ENCODE results near the gene AFF4.
A peak's percentile ranks its signal among the peaks of the same experiment; 100 is the strongest.
"Not testable (repeated sequence)": the region's sequence is repeated elsewhere in the genome, so short reads cannot be mapped to it uniquely, and the experiment has no call there.

AFF4 gene, protein sequence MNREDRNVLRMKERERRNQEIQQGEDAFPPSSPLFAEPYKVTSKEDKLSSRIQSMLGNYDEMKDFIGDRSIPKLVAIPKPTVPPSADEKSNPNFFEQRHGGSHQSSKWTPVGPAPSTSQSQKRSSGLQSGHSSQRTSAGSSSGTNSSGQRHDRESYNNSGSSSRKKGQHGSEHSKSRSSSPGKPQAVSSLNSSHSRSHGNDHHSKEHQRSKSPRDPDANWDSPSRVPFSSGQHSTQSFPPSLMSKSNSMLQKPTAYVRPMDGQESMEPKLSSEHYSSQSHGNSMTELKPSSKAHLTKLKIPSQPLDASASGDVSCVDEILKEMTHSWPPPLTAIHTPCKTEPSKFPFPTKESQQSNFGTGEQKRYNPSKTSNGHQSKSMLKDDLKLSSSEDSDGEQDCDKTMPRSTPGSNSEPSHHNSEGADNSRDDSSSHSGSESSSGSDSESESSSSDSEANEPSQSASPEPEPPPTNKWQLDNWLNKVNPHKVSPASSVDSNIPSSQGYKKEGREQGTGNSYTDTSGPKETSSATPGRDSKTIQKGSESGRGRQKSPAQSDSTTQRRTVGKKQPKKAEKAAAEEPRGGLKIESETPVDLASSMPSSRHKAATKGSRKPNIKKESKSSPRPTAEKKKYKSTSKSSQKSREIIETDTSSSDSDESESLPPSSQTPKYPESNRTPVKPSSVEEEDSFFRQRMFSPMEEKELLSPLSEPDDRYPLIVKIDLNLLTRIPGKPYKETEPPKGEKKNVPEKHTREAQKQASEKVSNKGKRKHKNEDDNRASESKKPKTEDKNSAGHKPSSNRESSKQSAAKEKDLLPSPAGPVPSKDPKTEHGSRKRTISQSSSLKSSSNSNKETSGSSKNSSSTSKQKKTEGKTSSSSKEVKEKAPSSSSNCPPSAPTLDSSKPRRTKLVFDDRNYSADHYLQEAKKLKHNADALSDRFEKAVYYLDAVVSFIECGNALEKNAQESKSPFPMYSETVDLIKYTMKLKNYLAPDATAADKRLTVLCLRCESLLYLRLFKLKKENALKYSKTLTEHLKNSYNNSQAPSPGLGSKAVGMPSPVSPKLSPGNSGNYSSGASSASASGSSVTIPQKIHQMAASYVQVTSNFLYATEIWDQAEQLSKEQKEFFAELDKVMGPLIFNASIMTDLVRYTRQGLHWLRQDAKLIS

DNA sequence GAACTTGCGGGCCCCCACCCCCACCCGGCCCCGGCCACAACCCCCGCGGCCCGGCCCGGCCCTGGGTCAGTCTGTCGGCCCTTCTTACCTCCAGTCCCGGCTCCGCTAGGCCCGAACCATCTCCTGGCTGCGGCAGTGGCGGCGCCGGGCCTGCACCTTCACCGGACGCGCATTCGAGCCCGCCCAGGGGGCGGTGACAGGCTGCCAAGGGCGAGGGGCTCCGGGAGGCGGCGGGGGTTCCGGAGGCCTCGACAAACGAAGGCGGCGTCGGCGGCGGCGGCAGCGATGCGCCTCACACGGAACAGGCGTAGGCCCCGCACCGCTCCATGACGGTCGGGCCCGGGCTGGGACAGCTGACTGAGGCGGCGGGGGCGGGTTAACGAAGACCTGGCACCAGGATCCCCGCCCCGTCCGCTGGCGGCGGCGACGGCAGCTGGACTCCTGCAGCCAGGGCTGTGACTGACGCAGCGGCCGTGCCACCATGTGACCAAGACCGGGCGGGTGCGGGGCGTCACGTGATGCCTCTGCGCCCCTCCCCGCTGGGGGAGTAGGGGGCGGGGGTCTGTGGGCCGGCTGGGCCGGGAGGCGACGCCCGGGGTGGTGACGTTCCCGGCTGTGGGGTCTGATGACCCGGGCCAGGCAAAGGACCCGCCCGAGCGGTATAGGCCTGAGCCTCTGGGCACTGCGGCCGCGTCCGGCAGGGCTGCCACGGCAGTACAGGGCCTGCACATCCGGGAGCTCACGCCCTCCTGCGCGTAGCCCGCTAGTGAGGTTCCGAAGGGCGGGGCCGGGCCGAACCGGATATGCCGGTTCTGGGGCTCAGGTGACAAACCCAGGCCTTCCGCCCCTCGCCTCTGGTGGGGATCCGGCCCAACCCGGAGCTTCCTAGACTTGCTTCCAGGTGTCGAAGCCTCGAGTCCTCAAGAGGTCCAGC lies at the start of gene AFF4:
TSS of gene AFF4 (minus strand) at position 464 of the 934 bp plus-strand sequence. CDS start 26,445 bp downstream, outside the sequence.
- DNase-seq (ENCODE audit: low read depth in 3 of 3): peak; percentile 72 to 78 (median 77)

DNA sequence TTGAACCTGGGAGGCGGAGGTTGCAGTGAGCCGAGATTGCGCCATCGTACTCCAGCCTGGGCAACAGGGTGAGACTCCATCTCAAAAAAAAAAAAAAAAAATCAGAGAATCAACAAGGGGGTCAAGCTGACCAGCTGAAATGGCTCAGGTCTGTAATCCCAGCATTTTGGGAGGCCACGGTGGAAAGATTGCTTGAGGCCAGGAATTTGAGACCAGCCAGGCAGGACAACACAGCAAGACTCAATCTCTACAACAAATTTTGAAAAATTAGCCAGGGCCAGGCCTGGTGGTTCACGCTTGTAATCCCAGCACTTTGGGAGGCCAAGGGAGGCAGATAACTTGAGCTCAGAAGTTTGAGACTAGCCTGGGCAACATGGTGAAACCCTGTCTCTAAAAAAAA lies 45.0 kb upstream of the AFF4 start:
- not testable (repeated sequence) for DNase-seq (ENCODE audit: low read depth in 3 of 3)

DNA sequence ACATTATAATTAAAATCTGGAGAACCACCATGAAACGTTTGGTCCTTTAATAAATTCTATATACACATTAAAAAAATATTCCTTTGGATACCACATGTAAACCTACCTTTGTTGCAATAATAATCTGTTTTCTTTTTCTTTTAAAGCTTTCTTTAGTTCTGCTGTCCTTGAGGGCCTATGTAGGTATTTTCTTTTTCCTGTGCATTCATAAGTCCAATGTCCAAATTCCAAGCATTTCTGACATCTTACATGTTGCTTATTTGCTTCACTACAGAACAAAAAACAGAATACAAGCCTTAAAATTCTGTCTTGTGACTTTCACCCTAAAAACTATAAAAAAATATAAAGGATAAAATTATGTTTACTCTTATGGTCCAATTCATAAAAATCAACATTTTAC lies 43.2 kb upstream of the AFF4 start:
- DNase-seq (ENCODE audit: low read depth in 3 of 3): no peak

DNA sequence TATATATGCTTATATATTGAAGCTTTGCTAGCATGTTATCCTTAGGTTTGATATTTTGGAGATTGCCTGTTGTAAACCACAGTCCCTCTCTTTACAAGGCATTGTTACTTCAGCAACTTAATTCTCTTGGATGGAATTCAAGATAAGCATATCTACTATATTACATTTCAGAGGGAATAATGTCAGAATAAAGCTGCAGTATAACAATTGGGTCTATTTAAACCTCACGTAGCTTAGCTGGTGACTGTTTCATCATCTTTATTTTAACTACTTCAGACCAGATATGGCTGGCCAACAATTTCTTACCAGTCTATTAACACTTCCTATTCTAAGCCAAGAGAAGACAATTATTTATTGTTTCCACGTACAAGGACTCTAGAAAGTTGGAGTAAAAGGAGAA lies 35.8 kb upstream of the AFF4 start:
- DNase-seq (ENCODE audit: low read depth in 3 of 3): no peak

DNA sequence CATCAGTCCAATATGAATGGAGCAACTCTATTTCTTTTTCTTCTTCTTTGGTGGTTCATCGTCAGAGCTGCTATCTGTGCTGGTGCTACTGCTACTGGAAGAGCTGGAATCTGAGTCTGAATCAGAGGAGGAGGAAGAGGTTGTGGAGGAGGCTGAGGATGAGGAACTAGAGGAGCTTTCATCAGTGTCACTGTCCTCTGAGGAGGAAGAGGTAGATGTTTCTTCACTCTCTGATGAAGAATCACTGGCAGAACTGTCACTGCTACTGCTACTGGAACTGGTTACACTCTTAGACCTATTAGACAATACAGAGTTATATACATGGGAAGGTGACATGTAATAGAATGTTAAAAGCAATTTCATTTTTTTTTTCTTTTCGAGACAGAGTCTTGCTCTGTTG lies 35.1 kb upstream of the AFF4 start:
- no peak for DNase-seq (ENCODE audit: low read depth in 3 of 3)

DNA sequence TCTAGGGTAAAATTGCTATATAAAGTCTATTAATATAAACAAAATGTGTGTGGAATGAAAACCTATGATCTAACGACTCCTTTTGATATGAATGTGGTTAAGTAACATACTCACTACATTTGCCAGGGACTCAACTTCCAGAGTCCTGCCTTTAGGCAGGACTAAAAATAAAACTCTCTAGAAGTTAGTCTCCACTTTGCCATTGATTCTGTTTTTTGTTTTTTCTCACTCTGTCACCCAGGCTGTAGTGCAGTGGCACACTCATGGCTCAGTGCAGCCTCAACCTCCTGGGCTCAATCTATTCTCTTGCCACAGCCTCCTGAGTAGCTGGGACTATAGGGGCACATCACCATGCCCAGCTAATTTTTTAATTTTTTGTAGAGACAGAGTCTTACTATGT lies 32.9 kb upstream of the AFF4 start:
- DNase-seq (ENCODE audit: low read depth in 3 of 3): no peak

DNA sequence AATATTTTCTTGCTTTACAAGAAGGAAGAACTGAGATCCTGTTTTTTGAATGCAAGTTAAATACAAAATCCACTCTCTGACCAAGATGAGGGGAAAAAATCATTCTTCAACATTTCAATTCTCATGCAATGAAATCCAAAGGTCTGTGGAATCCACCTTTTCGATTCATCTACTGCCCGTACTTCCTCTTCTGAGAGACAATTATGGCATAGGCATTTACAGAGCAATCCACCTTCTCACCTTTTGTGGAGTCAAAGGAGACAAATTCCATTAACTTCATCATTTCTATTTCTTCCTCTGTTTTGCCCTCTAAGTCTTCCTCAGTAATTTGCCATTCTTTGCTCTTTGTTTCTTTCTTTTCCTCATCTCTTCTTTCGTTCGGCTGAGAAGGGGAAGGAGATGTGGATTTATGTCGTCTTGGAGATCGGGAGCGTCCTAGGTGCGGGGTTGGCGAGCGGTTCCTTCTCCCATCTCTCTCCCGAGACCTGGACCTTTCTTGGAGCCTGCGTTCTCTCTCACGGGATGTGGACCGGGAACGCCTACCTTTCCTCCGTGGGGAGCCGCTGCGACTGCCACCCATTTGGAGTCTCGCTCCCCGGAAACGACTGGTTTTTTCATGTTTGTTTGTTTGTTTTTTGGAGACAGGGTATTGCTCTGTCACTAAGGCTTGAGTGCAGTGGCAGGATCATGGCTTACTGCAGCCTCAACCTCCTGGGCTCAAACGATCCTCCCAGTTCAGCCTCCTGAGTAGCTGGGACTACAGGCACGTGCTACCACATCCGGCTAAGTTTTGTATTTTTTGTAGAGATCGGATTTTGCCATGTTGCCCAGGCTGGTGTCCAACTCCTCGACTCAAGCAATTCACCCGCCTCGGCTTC lies 24.3 kb upstream of the AFF4 start:
- DNase-seq (ENCODE audit: low read depth in 3 of 3): no peak

DNA sequence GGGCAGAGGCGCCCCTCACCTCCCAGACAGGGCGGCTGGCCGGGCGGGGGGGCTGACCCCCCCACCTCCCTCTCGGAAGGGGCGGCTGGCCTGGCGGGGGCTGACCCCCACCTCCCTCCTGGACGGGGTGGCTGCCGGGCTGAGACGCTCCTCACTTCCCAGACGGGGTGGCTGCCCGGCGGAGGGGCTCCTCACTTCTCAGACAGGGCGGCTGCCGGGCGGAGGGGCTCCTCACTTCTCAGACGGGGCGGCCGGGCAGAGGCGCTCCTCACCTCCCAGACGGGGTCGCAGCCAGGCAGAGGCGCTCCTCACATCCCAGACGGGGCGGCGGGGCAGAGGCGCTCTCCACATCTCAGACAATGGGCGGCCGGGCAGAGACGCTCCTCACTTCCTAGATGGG lies 19.5 kb upstream of the AFF4 start:
- DNase-seq (ENCODE audit: low read depth in 3 of 3): not testable (repeated sequence)

DNA sequence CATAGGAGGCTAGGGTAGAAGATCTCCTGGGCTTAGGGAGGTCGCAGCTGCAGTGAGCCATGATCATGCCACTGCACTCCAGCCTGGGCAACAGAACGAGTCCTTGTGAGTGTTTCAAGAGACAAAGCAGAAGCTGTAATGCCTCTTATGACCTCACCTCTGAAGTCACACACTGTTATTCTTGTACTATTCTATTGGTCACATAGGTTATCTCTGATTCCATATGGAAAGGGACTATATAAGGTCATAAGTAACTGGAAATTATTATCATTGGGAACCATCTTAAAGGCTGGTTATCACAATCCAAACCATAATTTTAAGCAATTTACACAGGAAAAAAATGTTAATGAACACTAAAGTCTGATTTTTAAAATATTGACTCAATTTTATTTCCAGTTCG lies 17.9 kb upstream of the AFF4 start:
- no peak for DNase-seq (ENCODE audit: low read depth in 3 of 3)

DNA sequence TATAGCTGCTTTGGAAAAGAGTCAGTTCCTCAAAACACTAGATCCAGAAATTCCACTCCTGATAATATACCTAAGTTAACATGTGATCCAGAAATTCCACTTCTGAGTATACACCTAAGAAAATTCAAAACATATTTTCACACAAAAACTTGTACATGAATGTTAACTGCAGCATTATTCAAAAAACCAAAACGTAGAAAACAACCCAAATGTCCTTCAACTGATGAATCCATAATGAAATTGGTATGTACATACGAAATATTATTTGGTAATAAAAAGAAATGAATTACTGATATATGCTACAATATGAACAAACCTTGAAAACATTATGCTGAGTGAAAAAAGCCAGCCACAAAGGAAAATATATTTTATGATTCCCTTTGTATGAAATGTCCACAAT lies 16.5 kb upstream of the AFF4 start:
- DNase-seq (ENCODE audit: low read depth in 3 of 3): no peak

DNA sequence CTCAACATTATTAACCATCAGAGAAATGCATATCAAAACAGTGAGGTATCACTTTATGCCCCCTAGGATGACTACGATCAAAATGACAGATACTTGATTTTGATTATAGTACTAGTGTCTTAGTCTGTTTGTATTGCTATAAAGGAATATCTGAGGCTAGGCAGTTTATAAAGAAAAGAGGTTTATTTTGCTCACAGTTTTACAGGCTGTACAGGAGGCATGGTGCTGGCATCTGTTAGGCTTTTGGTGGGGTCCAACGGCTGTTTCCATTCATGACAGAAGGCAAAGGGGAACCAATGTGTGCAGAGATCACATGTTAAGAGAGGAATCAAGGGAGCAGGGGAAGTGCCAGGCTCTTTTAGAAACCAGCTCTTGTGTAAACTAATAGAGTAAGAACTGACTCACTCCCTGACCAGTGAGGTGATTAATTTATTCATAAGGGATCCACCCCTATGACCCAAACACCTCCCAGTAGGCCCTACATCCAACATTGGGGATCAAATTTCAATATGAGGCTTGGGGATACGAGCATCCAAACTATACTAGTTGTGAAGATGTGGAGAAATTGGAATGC lies 16.0 kb upstream of the AFF4 start:
- no peak for DNase-seq (ENCODE audit: low read depth in 3 of 3)

DNA sequence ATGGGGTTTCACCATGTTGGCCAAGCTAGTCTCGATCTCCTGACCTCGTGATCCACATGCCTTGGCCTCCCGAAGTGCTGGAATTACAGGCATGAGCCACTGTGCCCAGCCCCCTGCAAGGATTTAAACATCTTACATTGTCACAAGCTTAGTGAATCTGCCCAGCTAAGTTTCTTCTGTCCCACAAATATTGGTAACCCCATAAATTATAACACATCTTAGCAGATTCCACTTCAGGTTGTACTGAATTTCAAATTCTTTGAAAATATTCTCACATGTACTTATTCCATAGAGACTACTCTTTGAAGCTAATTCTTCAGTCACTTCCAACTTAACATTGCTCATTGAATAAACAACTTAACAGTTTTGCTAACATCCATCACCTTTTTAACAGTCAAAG lies 13.4 kb upstream of the AFF4 start:
- DNase-seq (ENCODE audit: low read depth in 3 of 3): no peak

DNA sequence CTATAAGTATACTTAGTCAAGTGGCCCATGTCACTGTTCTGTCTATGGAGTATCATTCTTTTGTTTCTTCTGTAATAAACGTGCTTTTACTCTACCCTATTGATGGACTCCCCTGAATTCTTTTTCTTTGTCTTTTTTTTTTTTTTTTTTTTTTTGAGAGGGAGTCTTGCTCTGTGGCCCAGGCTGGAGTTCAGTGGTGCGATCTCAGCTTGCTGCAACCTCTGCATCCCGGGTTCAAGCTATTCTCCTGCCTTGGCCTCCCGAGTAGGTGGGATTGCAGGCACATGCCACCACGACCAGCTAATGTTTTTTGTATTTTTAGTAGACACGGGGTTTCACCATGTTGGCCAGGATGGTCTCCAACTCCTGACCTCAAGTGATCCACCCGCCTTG lies 9.0 kb upstream of the AFF4 start:
- not testable (repeated sequence) for DNase-seq (ENCODE audit: low read depth in 3 of 3)

DNA sequence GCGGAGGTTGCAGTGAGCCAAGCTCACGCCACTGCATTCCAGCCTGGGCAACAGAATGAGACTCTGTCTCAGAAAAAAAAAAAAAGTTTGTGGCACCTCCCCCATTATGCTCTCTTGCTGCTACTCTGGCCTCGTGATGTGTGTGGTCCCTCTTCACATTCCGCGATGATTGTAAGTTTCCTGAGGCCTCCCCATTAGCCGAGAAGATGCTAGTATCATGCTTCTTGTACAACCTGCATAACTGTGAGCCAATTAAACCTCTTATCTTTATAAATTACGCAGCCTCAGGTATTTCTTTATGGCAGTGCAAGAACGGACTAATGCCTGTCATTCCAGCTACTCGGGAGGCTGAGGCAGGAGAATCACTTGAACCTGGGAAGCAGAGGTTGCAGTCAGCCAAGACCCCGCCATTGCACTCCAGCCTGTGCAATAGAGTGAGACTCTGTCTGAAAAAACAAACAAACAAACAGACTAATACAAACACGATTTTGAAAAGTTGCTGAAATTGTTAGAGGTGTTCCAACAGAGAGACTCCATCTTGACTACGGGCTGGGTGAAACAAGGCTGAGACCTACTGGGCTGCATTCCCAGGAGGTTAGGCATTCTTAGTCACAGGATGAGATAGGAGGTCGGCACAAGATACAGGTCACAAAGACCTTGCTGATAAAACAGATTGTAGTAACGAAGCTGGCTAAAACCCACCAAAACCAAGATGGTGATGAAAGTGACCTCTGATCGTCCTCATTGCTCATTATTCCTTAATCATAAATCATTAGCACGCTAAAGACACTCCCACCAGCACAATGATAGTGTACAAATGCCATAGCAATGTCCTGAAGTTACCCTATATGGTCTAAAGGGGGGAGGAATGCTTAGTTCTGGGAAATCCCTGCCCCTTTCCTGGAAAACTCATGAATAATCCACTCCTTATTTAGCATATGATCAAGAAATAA lies 8.3 kb upstream of the AFF4 start:
- no peak for DNase-seq (ENCODE audit: low read depth in 3 of 3)

DNA sequence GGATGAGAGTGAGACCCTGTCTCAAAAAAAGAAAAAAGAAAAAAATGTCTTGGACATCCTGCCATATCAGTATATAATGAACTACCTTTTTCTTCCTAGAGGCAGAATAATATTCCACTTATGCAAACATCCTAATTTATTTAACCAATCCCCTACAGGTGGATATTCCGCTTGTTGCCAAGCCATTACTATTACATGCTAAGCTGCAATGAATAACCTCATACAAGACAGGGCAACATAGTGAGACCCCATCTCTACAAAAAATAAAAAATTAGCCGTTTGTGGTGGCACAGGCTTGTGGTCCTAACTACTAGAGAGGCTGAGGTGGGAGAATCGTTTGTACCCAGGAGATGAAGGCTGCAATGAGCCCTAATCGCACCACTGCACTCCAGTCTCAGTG lies 1.7 kb upstream of the AFF4 start:
- no peak for DNase-seq (ENCODE audit: low read depth in 3 of 3)

DNA sequence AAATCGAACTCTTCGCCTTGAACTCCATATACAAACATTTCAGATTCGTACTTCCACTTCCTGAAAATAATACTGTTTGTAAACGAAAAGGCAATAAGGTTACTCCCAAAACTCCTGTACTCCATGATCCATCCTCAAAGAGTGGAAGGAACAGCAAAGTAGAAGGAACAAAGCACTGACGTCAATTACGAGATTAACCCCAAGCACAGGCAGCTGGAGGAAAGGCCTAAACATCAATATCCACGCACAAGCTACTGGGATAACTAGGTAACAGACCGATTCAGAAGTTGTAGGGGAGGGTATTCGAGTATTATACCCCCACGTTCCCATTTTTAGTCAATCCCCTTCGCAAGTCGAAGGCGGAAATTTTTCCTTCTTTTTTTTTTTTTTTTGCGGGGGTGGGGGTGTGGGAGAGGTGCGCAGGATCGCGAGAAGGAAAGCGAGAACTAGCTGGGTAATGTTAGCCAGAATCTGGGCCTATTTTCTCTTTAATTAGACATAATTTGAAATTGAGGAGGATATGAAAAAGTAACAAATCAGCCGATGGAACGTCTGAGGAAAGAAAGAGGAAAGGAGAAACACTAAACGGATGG lies 909 bp downstream of the AFF4 start:
- no peak for DNase-seq (ENCODE audit: low read depth in 3 of 3)

DNA sequence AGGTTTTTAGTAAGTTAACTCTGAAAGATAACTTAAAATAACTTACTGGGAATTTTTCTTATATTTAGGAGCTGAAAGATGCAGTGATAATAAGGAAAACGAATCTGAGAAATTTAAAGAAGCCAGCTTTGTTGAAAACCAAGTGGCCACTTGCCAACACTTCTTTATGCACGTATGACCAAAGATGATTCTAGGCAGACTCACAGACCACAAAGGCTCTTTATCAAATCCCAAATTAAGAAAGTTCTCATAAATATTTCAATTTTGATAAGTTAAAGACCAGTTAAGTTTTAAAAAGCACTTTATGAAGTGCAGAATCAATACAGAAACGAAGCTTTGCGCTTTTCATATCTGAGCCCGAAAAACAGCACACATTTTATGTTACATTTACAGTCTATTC lies 1.5 kb downstream of the AFF4 start:
- no peak for DNase-seq (ENCODE audit: low read depth in 3 of 3)

DNA sequence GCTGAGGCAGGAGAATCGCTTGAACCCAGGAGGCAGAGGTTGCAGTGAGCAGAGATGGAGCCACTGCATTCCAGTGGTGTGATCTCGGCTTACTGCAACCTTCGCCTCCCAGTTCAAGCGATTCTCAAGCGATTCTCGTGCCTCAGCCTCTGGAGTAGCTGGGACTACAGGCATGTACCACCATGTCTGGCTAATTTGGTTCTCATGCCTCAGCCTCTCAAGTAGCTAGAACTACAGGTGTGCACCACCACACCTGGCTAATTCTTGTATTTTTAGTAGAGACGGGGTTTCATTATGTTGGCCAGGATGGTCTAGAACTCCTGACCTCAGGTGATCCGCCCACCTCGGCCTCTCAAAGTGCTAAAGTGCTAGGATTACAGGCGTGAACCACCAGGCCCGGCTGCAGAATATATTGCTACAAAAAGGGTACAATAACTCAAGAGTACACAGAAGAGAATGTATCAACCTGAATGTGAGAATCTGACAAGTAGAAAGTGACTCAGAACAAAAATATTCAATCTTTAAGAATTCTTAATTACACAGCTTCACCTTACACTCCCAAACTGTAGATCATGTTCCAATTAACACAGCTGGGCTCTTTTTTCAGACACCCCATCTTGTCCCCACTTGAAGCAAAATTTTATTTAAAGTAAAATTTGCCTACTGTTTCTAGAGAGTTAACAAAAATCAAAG lies 2.2 kb downstream of the AFF4 start:
- DNase-seq (ENCODE audit: low read depth in 3 of 3): not testable (repeated sequence)

Measured in stimulated activated CD4-positive, alpha-beta T cell treated with anti-CD3 and anti-CD28 coated beads, TNF-alpha, amount 100 ng/mL, for 4 hours (primary cell).